ENCODE results near the gene CMYA5.

The CMYA5 gene

GRCh38 chr5:79795764-79796398 is 106.2 kb downstream of the CMYA5 start:
- TF ChIP-seq CTCF (IDR thresholded peaks at IDR 0.05; ENCODE audit: borderline replicate concordance, control extremely low read depth, extremely low read depth, insufficient read depth, missing control alignments), result no peak
- no peak for DNase-seq (ENCODE audit: low spot score)
- in situ Hi-C loops (cut with MboI; ENCODE audit: low sequenced_read_pairs, unreplicated experiment), result no loop called here

- no peak for TF ChIP-seq CTCF (IDR thresholded peaks at IDR 0.05; ENCODE audit: borderline replicate concordance, control extremely low read depth, extremely low read depth, insufficient read depth, missing control alignments)
- DNase-seq (ENCODE audit: low spot score), result no peak
- in situ Hi-C loops (cut with MboI; ENCODE audit: low sequenced_read_pairs, unreplicated experiment), result no loop called here
Measured at GRCh38 chr5:79798893-79799590, 109.4 kb downstream of the CMYA5 start.

GRCh38 chr5:79800979-79801827 is 111.6 kb downstream of the CMYA5 start:
- no peak for DNase-seq (ENCODE audit: low spot score)
- in situ Hi-C loops (cut with MboI; ENCODE audit: low sequenced_read_pairs, unreplicated experiment), result no loop called here
- TF ChIP-seq CTCF (IDR thresholded peaks at IDR 0.05; ENCODE audit: borderline replicate concordance, control extremely low read depth, extremely low read depth, insufficient read depth, missing control alignments), result no peak

GRCh38 chr5:79802406-79802805 is 112.8 kb downstream of the CMYA5 start:
- DNase-seq (ENCODE audit: low spot score), result no peak
- in situ Hi-C loops (cut with MboI; ENCODE audit: low sequenced_read_pairs, unreplicated experiment), result no loop called here
- TF ChIP-seq CTCF (IDR thresholded peaks at IDR 0.05; ENCODE audit: borderline replicate concordance, control extremely low read depth, extremely low read depth, insufficient read depth, missing control alignments), result no peak

GRCh38 chr5:79803007-79803406 is 113.4 kb downstream of the CMYA5 start:
- in situ Hi-C loops (cut with MboI; ENCODE audit: low sequenced_read_pairs, unreplicated experiment), result no loop called here
- TF ChIP-seq CTCF (IDR thresholded peaks at IDR 0.05; ENCODE audit: borderline replicate concordance, control extremely low read depth, extremely low read depth, insufficient read depth, missing control alignments), result no peak
- no peak for DNase-seq (ENCODE audit: low spot score)

- DNase-seq (ENCODE audit: low spot score), result no peak
- no peak for TF ChIP-seq CTCF (IDR thresholded peaks at IDR 0.05; ENCODE audit: borderline replicate concordance, control extremely low read depth, extremely low read depth, insufficient read depth, missing control alignments)
- in situ Hi-C loops (cut with MboI; ENCODE audit: low sequenced_read_pairs, unreplicated experiment), result no loop called here
Measured at GRCh38 chr5:79806741-79807140, 117.1 kb downstream of the CMYA5 start.
